RPMI7951 (cell line): ENCODE data around the gene TH. TPM values are rescaled to one million over a fixed set of nuclear protein-coding genes. Genes with fewer than 3 reads are reported as not detected.

ENCODE experiments used
- DNase-seq: peaks from one replicate; pipeline ENCODE4 v3.0.0-alpha.2; 2012; ENCODE audit warnings: low read depth
- total RNA-seq: library from RNA; depleted of rRNA; stranded (reverse); fragments of >200 nt; shearing (Covaris generic); gene quantifications from 2 replicates; pipeline ENCODE4 v1.2.3, GENCODE V29; 2014; rRNA removed

TH gene
- total RNA-seq = 0.24 and 0.88 TPM in 2 replicates

DNA sequence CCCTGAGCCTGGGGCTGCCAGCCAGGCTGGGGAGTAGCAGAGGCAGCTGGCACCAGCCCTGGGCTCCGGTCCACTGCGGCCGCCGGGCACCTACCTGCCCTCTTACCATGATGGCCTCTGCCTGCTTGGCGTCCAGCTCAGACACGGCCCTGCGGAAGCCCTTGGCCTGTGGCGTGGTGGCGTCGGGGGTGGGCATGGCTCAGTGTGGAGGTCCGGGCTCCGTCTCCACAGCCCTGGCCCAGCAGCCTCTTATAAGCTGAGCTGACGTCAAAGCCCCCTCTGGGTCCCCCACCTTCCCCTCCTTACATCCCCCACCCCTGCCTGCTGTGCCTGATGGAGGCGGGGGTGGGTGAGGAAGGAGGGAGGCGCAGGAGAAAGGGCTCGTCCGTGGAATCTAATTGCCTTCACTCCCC is at the start of gene TH:
TH (minus strand) TSS at position 225 of the 413 bp plus-strand sequence; CDS start at position 196, 29 bp downstream.
- no peak for DNase-seq

GRCh38 chr11:2221024-2221423 is 49.4 kb upstream of the TH start:
- DNase-seq = no peak

DNA sequence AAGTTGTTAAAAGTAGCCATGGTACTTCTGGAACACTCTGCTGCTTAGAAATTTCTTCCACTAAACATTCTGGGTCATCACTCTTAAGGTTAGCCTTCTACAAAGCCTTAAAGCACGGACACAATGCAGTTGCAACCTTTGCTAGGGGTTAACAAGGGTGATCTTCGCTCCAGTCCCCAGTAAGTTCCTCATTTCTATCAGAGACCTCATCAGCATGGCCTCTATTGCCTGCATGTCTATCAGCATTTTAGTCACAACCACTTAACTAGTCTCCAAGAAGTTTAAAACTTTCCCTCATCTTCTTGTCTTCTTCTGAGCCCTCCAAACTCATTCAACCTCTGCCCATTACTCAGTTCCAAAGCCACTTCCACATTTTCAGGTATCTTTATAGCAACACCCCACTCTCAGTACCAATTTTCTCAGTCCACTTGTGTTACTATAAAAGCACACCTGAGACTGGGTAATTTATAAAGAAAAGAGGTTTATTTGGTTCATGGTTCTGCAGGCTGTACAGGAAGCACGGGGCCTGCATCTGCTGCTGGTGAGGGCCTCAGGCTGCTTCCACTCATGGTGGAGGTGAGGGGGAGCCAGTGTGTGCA is 48.7 kb upstream of the TH start:
- no peak for DNase-seq

- DNase-seq = no peak
These were observed 47.9 kb upstream of the TH start for GRCh38 chr11:2219318-2220017.

GRCh38 chr11:2218031-2218633 is 46.5 kb upstream of the TH start:
- DNase-seq = no peak

DNA sequence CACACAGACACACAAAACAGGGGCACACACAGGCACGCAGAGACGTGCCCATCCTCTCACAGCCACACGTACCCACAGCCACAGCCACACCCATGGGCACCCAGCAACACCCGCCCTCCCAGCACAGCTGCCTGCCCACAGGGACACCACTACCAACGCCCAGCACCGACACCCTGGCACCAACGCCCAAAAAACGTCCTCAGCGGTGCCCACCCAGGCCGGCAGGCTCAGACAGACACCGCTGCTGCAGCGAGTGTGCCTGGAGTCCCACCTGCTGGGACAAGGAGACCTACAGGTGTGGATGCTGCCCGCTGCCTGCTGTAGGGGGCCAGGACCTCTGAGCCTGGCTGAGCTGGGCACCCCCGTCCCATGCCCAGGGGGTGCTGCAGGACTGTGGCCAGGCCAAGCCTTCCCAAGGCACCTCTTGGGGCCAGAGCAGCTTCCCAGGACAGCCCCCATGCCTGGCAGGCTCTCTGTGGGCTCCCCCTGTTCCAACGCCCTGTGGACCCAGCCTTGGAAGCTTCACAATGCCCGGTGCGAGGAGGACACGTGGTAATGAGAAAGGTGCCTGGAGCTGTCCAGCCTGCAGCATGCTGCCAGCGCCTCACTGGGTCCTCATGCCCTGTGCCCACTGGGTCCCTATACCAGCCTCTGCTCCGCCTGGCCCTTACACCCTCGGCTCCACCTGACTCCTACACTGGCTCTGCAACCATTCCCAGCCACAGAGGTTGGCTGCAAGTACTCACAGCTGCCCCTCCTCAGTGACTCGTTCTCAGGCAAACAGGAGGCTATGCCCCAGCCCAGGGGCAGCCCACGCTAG is 45.8 kb upstream of the TH start:
- DNase-seq = no peak

GRCh38 chr11:2216400-2217064 is 44.9 kb upstream of the TH start:
- DNase-seq = no peak

GRCh38 chr11:2215561-2216399 is 44.2 kb upstream of the TH start:
- no peak for DNase-seq

DNA sequence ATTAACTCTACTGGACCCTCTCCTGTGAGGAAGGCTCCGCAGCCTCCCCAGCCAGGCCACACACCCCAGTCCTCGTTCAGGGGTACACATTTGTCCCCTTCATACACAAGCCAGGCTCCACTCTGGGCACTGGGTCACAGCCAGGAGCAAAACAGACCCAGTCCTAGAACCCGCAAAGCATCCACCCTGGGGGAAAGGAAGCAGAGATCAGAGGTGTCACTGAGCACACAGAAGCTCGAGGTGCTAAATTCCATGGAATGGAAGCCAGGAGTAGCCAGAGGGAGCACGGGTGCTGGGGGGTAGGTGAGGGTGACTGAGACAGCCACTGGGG is 43.6 kb upstream of the TH start:
- no peak for DNase-seq

GRCh38 chr11:2214527-2215229 is 43.1 kb upstream of the TH start:
- no peak for DNase-seq

DNA sequence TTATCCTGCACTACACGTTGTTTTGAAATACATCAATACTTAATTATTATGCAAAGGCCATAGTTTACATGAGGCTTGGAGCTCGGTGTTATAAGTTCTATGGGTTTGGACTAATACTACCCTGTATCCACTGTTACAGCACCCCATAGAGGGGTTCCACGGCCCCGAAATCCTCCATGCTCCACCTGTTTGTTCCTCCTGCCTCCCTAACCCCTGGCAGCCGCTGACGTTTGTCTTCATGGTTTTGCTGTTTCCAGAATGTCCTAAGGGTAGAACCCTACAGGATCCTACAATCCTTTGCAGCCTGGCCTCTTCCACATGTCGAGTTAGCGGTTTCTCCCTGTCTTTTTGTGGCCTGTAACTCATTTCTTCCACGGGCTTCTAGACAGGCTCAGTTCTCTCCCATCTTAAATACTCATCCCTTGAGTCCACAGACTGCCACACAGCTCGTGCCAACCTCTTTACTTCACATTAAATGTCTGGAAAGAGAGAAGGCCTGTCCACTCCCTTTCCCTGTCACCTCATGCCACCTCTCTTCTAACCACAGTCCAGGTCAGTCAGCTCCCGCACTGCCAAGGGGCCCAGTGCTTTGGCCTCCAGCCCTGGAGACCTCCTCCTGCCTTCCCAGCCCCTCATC is 42.4 kb upstream of the TH start:
- DNase-seq = no peak

DNA sequence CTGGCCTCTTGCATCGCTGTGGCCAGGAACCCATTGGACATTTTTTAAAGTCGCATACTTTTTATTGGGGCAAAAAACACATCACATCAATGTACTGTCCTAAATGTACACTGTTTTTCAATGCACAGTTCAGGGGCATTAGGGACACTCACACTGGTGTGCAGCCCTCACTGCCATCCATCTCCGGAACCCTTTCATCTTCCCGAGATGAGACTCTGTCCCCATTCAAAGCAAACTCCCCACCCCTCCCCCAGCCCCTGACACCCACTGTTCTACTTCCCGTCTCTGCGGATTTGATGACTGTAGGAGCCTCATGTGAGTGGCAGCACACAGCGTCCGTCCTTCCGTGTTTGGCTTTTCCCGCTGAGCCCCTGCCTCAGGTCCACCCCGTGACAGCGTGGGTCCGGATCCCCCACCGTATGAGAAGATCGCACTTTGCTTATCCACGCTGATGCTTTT is 41.8 kb upstream of the TH start:
- DNase-seq = no peak

DNA sequence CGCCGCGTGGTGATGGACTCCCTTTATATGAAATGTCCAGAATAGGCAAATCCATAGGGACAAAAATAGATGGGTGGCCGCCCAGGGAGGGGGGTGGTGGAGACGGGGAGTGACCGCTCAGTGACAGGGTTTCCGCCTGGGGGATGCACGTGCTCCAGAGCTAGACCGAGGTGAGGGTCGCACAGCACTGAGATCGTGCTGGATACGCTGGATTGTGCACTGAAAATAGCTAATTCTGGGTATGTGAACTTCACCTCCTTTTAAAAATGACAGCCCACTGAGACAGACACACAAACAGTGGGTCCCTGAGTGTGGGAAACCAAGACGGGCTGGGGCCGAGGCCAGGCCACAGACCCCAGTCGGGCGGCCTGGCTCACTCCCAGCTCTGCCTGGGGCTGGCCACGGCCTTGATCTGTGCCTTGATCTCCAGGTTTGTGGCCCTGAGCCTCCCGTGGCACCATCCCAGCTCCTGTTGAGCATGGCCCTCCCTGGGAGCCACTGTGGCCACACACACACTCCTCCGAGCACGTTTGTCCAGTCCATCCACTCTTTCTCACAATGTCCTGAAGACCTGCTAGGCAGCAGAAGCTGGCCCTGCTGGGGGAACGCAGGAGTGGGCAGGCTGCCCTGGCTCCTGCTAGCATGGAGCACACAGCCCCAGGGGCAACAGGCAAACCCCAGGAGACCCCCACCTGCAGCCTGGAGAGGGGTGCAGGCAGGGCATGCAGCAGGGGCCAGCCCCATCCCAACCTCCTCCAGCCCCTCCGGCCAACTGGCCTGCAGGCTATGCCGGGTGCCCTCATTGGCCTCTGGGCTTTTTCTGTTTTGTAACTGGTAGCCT is 41.0 kb upstream of the TH start:
- no peak for DNase-seq

- no peak for DNase-seq
These were observed 39.7 kb upstream of the TH start for GRCh38 chr11:2211113-2211971.

DNA sequence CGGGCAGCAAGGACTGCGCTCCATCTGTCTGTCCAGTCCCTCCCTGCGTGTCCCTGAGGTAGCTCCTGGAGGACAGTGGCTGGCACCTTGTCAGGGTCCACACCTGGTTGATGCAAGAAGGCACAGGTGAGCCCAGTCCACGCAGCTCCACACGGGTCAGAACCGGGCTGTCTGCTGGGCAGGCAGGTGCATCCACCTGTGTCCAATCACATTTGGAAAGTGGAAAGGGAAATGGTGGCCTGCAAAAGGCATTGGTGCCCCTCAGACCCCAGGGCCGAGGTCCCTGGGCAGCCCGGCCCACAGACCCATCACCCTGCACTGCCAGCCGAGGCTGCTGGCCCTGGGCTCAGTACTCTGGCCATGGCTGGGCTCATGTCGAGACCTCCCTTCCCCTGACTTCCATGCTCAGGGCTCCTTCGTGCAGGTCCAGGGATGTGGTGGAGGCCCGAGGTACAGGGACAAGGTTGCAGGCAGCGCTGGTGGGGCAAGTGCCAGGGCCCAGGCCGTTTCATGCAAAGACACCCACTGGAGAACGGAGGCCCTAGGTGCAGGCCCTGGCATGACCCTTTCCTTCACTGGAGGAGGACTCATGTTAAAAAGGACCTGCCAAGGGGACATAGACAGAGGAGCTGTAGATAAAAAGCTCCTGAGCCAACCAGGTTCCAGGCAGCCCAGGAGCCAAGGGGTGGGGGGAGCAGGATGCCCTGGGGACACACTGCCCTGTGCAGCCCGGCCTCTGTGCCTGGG is 38.9 kb upstream of the TH start:
- no peak for DNase-seq

DNA sequence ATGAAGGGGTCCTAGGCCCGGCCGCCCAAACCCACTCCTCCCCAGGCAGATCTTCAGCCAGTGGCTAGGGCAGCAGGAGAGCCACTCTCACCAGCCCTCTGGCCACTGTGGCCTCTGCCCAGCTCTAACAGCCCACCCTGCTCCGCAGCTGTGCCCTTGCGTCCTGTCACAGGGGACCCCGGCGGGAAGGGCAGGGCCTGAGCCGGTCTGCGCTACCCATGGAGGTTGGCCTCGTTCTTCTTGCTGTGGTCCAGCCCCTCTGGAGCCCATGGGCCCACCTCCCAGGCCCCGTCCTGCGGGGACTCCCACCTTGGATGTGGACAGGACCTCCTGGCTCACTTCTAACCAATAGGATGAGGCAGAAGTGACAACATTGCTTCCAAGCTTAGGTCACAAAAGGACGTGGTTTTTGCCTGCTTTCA is 38.3 kb upstream of the TH start:
- DNase-seq = no peak

- DNase-seq = no peak
These were observed 37.8 kb upstream of the TH start for GRCh38 chr11:2209370-2209801.
